Measurements from ENCODE around the gene MAGOHB.
A peak's percentile ranks its signal among the peaks of the same experiment; 100 is the strongest.
"Not testable (repeated sequence)": the region's sequence is repeated elsewhere in the genome, so short reads cannot be mapped to it uniquely, and the experiment has no call there.

MAGOHB gene

DNA sequence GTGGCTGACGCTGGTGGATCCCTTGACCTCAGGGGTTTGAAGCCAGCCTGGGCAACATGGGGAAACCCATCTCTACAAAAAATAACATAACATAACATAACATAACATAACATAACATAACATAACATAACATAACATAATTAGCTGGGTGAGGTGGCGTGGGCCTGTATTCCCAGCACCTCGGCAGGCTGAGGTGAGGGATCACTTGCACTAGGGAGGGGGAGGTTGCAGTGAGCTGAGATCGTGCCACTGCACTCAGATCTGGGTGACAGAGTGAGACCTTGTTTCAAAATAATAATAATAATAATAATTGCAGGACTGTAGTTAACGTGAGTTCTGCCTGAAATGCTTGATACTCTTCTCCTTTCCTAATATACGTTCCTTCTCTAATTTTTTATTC is 1.3 kb downstream of the MAGOHB start:
- peaks cover 11% of the 10 kb centered on the region for H3K4me1 ChIP-seq (ENCODE audit: insufficient read depth, low read length)
- no peak overlapping the region for H3K27ac ChIP-seq (ENCODE audit: low read depth, low read length)
- peak overlapping the region in 1 of 2 donors; percentile 88 for H3K4me3 ChIP-seq (ENCODE audit: low read depth in 1 of 2, low read length in 2 of 2)
- H3K9ac ChIP-seq (ENCODE audit: low read length) = no peak overlapping the region
- H3K36me3 ChIP-seq (ENCODE audit: insufficient read depth, low read length) = peaks cover 5% of the 10 kb centered on the region
- H3K27me3 ChIP-seq (ENCODE audit: control insufficient read depth in 1 of 2, insufficient read depth in 2 of 2, low read length in 2 of 2) = no peaks in the 10 kb centered on the region
- H3K9me3 ChIP-seq (ENCODE audit: low read length) = no peaks in the 10 kb centered on the region

DNA sequence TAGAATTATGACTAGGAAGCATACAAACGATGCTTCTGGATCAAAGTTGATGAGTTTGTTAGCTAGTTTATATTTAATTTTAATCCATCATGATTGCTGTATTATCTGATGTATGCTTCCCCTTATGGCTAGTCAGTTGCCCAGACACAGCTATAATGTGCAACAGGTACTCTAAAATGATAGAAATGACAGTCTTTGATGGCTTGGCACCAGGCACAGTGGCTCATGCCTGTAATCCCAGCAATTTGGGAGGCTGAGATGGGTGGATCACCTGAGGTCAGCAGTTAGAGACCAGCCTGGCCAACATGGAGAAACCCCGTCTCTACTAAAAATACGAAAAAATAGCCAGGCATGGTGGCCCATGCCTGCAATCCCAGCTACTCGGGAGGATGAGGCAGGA is 2.2 kb downstream of the MAGOHB start:
- H3K27ac ChIP-seq (ENCODE audit: low read depth, low read length); H3K4me3 ChIP-seq (ENCODE audit: low read depth in 1 of 2, low read length in 2 of 2); H3K36me3 ChIP-seq (ENCODE audit: insufficient read depth, low read length); H3K27me3 ChIP-seq (ENCODE audit: control insufficient read depth in 1 of 2, insufficient read depth in 2 of 2, low read length in 2 of 2); H3K9me3 ChIP-seq (ENCODE audit: low read length); H3K9ac ChIP-seq (ENCODE audit: low read length): not testable (repeated sequence)
- H3K4me1 ChIP-seq (ENCODE audit: insufficient read depth, low read length) = peaks cover 11% of the 10 kb centered on the region

DNA sequence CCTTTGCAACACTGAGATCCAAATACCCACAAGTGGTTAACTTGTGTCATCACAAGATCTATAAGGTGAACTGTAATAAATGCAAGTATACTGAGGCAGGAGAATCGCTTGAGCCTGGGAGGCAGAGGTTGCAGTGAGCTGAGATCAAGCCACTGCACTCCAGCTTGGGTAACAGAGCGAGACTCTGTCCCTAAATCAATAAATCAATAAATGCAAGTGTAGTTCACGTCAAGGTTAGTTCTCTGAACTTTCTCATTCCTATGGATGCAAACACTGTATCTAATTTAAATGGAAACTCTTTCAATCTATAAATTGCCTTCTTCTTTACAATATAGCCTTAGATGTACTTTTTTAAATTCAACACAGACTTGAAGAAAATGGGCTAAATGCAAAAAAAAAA is 3.2 kb downstream of the MAGOHB start:
- no peak overlapping the region for H3K9ac ChIP-seq (ENCODE audit: low read length)
- peaks cover 11% of the 10 kb centered on the region for H3K4me1 ChIP-seq (ENCODE audit: insufficient read depth, low read length)
- H3K9me3 ChIP-seq (ENCODE audit: low read length) = no peaks in the 10 kb centered on the region
- no peaks in the 10 kb centered on the region for H3K27me3 ChIP-seq (ENCODE audit: control insufficient read depth in 1 of 2, insufficient read depth in 2 of 2, low read length in 2 of 2)
- peaks cover 10% of the 10 kb centered on the region for H3K36me3 ChIP-seq (ENCODE audit: insufficient read depth, low read length)
- no peak overlapping the region for H3K27ac ChIP-seq (ENCODE audit: low read depth, low read length)
- H3K4me3 ChIP-seq (ENCODE audit: low read depth in 1 of 2, low read length in 2 of 2) = no peak overlapping the region

DNA sequence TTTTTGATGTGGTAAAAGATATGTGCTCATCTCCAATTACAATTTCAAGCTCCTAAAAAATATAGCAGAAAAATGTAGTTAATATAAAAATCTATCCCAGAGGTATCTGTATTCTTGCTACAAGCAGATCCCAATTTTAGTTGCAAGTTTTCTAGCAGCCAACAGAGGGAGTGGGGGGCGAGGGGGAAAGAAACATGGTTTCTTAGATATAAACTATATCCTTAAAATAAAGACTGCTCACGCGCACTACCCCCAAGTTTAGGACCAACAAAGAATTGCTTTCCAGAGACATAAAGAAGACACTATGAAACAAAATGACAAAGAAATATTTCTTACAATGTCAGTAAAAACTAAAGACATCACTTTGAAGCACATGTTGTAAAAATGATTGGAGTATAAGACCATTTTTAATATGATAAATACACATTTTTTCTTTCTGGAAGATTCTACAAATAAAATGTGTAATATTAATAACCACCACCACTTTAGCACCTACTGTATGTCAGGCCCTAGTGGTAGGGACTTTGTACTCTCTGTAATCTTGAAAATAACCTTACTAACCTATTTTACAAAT is 5.4 kb downstream of the MAGOHB start:
- no peak overlapping the region for H3K27ac ChIP-seq (ENCODE audit: low read depth, low read length)
- H3K36me3 ChIP-seq (ENCODE audit: insufficient read depth, low read length) = peaks cover 13% of the 10 kb centered on the region
- no peak overlapping the region for H3K4me3 ChIP-seq (ENCODE audit: low read depth in 1 of 2, low read length in 2 of 2)
- no peak overlapping the region for H3K9ac ChIP-seq (ENCODE audit: low read length)
- peaks cover 11% of the 10 kb centered on the region for H3K4me1 ChIP-seq (ENCODE audit: insufficient read depth, low read length)
- no peaks in the 10 kb centered on the region for H3K27me3 ChIP-seq (ENCODE audit: control insufficient read depth in 1 of 2, insufficient read depth in 2 of 2, low read length in 2 of 2)
- no peaks in the 10 kb centered on the region for H3K9me3 ChIP-seq (ENCODE audit: low read length)

DNA sequence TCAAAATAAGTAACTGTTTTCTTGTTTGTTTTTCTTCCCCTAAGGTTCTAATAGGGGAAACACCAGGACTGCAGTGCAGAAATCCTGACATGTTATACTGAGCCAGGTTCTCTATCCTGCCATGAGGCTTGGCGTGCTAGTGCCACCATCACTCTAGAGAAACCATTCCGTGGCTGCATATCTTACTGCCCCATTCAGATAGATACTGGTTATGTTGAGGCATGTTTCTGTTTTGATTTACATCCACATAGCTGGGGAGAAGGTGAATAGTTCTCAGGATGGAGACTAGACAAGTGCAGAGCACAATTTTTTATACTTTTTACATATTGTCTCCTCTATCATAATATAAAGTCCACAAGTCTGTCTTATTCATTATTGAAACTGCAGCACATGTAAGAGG is 11.5 kb downstream of the MAGOHB start:
- H3K27ac ChIP-seq (ENCODE audit: low read depth, low read length) = no peak overlapping the region

DNA sequence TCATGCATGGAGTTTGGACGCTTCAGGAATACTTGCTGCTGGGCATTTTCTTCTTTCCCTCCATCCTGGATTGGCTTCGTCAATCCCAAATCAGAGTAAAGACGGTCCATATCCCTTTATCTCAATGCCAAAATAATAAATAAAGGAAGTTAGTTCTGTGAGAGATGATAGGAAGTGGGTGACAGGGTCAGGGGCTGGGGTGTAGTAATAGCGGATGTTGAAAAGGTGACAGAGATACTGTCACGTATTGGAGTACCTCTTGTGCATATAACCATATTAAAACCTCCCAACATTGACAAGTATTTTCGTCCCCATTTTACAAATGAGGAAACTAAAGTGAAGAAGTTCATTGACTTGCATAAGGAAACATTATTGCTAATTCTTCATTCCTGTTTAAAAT is 12.4 kb downstream of the MAGOHB start:
- Histone ChIP-seq H3K4me1 (ENCODE audit: insufficient read depth, low read length) (no peaks in the 10 kb centered on the region), H3K4me3 (ENCODE audit: low read depth in 1 of 2, low read length in 2 of 2) (no peak overlapping the region), H3K27ac (ENCODE audit: low read depth, low read length) (no peak overlapping the region)

More for the DNA sequence above, 11.5 kb downstream of the MAGOHB start:
- Histone ChIP-seq H3K4me3 (ENCODE audit: low read depth in 1 of 2, low read length in 2 of 2) (no peak overlapping the region), H3K36me3 (ENCODE audit: insufficient read depth, low read length) (peaks cover 19% of the 10 kb centered on the region), H3K9ac (ENCODE audit: low read length) (no peak overlapping the region), H3K27me3 (ENCODE audit: control insufficient read depth in 1 of 2, insufficient read depth in 2 of 2, low read length in 2 of 2) (no peaks in the 10 kb centered on the region), H3K4me1 (ENCODE audit: insufficient read depth, low read length) (no peaks in the 10 kb centered on the region), H3K9me3 (ENCODE audit: low read length) (no peaks in the 10 kb centered on the region)

DNA sequence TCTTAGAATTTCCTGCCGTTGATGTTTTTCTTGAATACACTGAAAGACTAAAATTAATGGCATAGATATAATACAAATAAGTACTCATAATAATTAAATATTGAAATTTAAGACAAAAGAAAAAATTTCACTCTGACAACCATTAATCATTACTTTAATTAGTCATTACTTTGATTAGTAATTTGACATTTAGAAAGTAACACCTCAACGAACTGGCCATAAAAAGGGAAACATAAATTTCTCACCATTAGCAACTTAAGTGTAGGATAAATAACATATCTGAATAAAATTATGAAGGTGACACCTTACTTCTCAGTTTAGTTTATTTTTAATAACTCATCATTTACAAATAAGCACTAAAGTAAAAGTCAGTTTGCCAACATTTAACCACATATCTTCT is 17.5 kb downstream of the MAGOHB start:
- H3K9ac ChIP-seq (ENCODE audit: low read length) = no peak overlapping the region
- H3K27me3 ChIP-seq (ENCODE audit: control insufficient read depth in 1 of 2, insufficient read depth in 2 of 2, low read length in 2 of 2) = no peaks in the 10 kb centered on the region
- no peaks in the 10 kb centered on the region for H3K9me3 ChIP-seq (ENCODE audit: low read length)
- H3K4me3 ChIP-seq (ENCODE audit: low read depth in 1 of 2, low read length in 2 of 2) = no peak overlapping the region
- peaks cover 6% of the 10 kb centered on the region for H3K36me3 ChIP-seq (ENCODE audit: insufficient read depth, low read length)
- no peak overlapping the region for H3K27ac ChIP-seq (ENCODE audit: low read depth, low read length)
- no peaks in the 10 kb centered on the region for H3K4me1 ChIP-seq (ENCODE audit: insufficient read depth, low read length)

More for the DNA sequence above, 12.4 kb downstream of the MAGOHB start:
- Histone ChIP-seq H3K9me3 (ENCODE audit: low read length) (no peaks in the 10 kb centered on the region), H3K36me3 (ENCODE audit: insufficient read depth, low read length) (peaks cover 18% of the 10 kb centered on the region), H3K27me3 (ENCODE audit: control insufficient read depth in 1 of 2, insufficient read depth in 2 of 2, low read length in 2 of 2) (no peaks in the 10 kb centered on the region), H3K9ac (ENCODE audit: low read length) (no peak overlapping the region)

DNA sequence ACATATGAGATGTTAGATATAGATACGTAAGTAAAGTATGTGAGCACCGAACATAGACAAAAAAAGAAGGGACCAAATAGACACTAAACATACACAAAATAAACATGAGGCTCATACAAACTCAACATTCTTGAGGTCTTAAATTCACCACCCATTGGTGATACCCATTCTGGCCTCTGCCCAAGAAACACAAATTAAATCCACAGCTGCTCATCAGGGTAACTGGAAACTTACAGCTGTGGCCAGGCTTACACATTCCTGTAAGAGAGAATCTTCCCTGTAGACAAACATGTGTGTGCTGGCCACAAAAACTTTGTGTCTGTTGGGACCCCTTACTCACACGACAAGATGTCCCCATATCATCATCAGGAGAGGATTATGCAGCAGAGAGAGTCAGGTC is 22.4 kb downstream of the MAGOHB start:
- Histone ChIP-seq H3K9me3 (ENCODE audit: low read length) (no peaks in the 10 kb centered on the region), H3K9ac (ENCODE audit: low read length) (no peak overlapping the region), H3K27me3 (ENCODE audit: control insufficient read depth in 1 of 2, insufficient read depth in 2 of 2, low read length in 2 of 2) (no peaks in the 10 kb centered on the region), H3K36me3 (ENCODE audit: insufficient read depth, low read length) (no peaks in the 10 kb centered on the region), H3K4me1 (ENCODE audit: insufficient read depth, low read length) (no peaks in the 10 kb centered on the region), H3K4me3 (ENCODE audit: low read depth in 1 of 2, low read length in 2 of 2) (no peak overlapping the region), H3K27ac (ENCODE audit: low read depth, low read length) (no peak overlapping the region)

DNA sequence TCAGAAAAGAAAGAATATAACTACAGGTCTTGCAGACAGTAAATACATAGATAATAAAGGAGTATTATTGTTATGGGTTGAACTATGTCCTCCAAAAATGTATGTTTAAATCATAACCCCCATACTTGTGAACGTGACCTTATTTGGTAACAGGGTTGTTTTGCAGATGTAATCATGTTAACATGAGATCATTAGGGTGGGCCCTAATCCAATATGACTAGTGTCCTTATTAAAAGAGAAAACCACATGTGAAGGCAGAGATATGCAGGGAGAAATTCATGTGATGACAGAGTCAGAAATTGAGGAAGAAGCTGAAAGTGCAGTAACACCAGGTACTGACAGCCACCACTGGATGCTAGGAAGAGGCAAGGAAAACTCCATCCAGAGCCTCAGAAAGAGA is 29.0 kb downstream of the MAGOHB start:
- Histone ChIP-seq H3K9ac (ENCODE audit: low read length) (no peak overlapping the region), H3K9me3 (ENCODE audit: low read length) (no peaks in the 10 kb centered on the region), H3K27me3 (ENCODE audit: control insufficient read depth in 1 of 2, insufficient read depth in 2 of 2, low read length in 2 of 2) (no peaks in the 10 kb centered on the region), H3K27ac (ENCODE audit: low read depth, low read length) (no peak overlapping the region), H3K4me3 (ENCODE audit: low read depth in 1 of 2, low read length in 2 of 2) (no peak overlapping the region), H3K36me3 (ENCODE audit: insufficient read depth, low read length) (no peaks in the 10 kb centered on the region), H3K4me1 (ENCODE audit: insufficient read depth, low read length) (no peaks in the 10 kb centered on the region)

DNA sequence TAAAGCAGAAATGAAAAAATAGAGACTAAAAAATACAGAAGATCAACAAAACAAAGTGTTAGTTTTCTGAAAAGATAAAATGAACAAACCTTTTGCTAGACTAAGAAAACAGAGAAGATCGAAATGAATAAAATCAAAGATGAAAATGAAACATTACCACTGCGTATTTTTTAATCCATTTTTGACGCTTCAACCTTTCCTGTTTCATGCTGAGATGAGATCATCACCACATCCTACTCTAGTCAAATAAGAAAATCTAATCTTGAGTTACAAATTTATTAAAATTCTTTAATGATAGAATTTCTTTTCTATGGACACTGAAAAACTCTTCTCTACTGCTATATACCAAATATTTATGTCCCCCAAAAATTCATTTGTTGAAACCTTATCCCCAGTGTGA is 30.7 kb downstream of the MAGOHB start:
- Histone ChIP-seq H3K4me3 (ENCODE audit: low read depth in 1 of 2, low read length in 2 of 2) (no peak overlapping the region), H3K27ac (ENCODE audit: low read depth, low read length) (no peak overlapping the region), H3K9me3 (ENCODE audit: low read length) (no peaks in the 10 kb centered on the region)

DNA sequence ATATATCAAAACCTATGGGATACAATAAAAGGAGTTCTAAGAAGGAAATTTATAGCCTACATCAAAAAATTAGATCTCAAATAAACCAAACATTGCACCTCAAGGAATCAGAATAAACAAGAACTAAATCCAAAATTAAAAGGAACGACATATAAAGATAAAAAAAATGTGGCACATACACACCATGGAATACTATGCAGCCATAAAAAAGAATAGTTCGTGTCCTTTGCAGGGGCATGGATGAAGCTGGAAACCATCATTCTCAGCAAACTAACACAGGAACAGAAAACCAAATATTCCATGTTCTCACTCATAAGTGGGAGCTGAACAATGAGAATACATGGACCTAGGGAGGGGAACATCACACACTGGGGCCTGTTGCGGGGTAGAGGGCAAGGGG is 31.3 kb downstream of the MAGOHB start:
- H3K27me3 ChIP-seq (ENCODE audit: control insufficient read depth in 1 of 2, insufficient read depth in 2 of 2, low read length in 2 of 2); H3K4me3 ChIP-seq (ENCODE audit: low read depth in 1 of 2, low read length in 2 of 2); H3K4me1 ChIP-seq (ENCODE audit: insufficient read depth, low read length); H3K27ac ChIP-seq (ENCODE audit: low read depth, low read length); H3K9ac ChIP-seq (ENCODE audit: low read length); H3K36me3 ChIP-seq (ENCODE audit: insufficient read depth, low read length); H3K9me3 ChIP-seq (ENCODE audit: low read length): not testable (repeated sequence)

More for the DNA sequence above, 30.7 kb downstream of the MAGOHB start:
- Histone ChIP-seq H3K9ac (ENCODE audit: low read length) (no peak overlapping the region), H3K36me3 (ENCODE audit: insufficient read depth, low read length) (no peaks in the 10 kb centered on the region), H3K27me3 (ENCODE audit: control insufficient read depth in 1 of 2, insufficient read depth in 2 of 2, low read length in 2 of 2) (no peaks in the 10 kb centered on the region), H3K4me1 (ENCODE audit: insufficient read depth, low read length) (no peaks in the 10 kb centered on the region)

DNA sequence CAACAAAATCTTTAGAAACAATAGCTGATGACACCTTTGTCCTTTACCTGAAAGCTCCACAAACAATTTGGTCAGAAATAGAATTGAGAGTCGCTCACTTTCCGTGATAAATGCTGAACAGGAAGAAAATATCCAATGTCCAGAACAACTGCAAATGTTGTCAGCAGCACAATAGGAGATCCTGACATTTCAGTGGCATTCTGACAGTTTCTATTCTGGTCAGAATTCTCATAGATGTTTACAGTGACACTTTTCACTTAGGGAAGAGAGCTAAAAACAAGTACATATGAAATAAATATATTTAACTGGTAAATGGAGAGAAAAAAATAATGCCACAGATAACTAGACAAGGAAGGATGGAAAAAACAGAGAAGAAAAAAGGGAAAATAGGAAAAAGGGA is 39.1 kb downstream of the MAGOHB start:
- H3K9me3 ChIP-seq (ENCODE audit: low read length) = no peaks in the 10 kb centered on the region
- H3K27ac ChIP-seq (ENCODE audit: low read depth, low read length) = no peak overlapping the region
- H3K4me1 ChIP-seq (ENCODE audit: insufficient read depth, low read length) = no peaks in the 10 kb centered on the region
- no peaks in the 10 kb centered on the region for H3K36me3 ChIP-seq (ENCODE audit: insufficient read depth, low read length)
- H3K9ac ChIP-seq (ENCODE audit: low read length) = no peak overlapping the region
- H3K27me3 ChIP-seq (ENCODE audit: control insufficient read depth in 1 of 2, insufficient read depth in 2 of 2, low read length in 2 of 2) = no peaks in the 10 kb centered on the region
- no peak overlapping the region for H3K4me3 ChIP-seq (ENCODE audit: low read depth in 1 of 2, low read length in 2 of 2)

Data from muscle layer of colon (tissue), 2 donors.